T-helper 1 cell (primary cell): ENCODE results near the gene TWIST1.

ENCODE experiments used
- DNase-seq, 5 donors: peaks; one replicate each; pipeline ENCODE4 v3.0.0-alpha.2; 2012 to 2020

The TWIST1 gene

DNA sequence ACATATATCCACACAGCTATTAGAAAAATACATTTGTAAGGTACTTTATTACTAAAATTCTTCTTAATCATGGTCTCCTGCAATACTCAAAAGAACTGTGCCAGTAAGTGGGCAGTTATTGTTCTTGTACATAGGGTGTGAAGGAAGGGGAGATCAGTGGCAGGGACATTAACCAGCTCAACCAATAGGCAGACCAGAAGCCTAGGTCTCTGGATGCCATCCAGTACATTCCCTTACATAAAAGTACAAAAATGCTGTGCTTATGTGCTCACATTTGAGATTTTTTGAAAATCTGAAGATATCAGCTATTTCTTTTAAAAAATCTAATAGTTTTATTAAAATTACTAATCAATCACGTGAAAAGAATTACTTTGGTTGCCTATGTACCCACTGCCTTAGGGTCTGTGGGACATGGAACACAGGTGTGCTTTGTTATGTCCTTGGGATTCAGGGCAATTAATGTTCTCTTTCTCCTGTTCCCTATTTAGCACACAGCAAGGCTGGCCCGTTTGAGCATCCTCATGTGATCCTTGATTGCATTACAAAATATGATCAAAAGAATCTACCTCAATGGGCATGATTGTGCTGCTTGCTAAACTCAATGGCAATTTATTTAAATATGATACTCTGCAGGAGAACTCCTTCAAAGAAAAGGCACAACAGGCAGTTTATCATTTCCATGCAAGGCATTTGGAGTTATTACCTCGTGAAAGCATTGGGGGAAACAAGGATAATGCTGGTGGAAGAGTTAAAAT, 22.7 kb downstream of the TWIST1 start:
- DNase-seq: no peak

- DNase-seq: no peak
These were observed 23.3 kb downstream of the TWIST1 start for GRCh38 chr7:19094138-19094537.

DNA sequence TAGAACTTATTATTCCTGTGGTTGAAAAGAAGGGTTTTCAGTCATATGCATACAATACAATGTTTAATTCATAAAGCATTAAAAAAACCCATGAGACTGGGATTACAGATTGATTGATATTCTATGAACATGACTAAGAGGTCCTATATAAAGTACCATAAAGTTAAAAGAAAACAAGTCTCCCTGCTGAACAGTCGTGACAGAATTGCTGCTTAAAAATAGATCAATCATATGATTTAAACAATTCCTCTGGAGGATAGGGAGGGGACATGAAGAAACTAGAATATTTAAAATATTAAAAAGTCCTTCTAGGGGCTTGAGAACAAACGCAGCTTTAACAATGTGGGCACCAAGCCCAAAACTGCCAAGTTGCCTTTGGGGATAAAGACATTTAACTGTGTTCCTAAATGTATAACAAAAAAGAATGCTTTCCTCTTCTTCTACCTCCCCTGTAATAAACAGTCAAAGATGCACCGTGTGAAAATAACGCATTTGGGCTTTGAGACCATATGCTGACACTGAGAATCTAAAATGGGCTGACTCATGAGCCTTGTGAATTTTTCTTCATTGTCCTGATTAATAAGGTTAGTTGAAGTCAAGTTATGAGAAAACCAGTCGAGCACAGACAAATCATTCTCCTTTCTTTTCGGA, 25.8 kb downstream of the TWIST1 start:
- no peak for DNase-seq

- no peak for DNase-seq
These were observed 26.9 kb downstream of the TWIST1 start for GRCh38 chr7:19090526-19090925.

- DNase-seq: no peak
These were observed 27.6 kb downstream of the TWIST1 start for GRCh38 chr7:19089797-19090196.

DNA sequence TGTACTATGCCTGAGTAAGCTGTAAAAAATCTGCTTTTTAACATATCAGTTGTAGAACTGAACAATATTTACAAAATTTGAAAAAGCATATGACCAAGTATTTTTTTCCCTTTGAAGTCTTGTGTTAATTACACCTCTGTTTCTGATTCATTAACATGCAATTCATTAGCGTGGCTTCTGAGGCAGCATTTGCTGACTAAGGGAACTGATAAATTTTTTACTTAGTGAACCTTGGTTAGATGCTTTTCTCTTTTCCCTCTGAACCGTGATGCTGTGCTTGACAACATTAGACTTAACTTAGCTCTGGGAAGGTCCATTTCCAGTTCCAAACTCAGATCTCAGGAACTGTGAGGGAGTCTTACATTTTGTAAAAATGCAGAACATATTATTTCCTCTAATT, 28.1 kb downstream of the TWIST1 start:
- no peak for DNase-seq

GRCh38 chr7:19080093-19080492, 37.3 kb downstream of the TWIST1 start:
- no peak for DNase-seq

- DNase-seq: no peak
These were observed 38.4 kb downstream of the TWIST1 start for GRCh38 chr7:19079066-19079465.

DNA sequence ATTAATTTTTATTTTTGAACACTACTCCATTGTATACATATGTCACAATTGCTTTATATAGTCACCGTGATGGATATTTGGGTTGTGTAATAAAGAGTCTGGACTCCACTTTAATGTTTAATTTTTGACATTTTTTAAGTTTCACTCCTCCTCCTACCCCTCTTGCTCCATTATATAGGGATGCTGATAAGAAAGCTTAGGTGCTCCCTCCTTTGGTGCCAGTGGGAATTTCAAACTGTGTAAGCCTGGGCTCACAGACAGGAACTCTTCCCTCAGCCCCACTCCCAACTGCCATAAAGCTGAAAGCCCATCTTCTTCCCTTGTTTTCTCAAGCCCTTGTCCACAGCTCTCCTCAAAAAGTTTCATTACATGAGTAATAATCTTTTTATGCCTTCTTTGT, 47.6 kb downstream of the TWIST1 start:
- no peak for DNase-seq

DNA sequence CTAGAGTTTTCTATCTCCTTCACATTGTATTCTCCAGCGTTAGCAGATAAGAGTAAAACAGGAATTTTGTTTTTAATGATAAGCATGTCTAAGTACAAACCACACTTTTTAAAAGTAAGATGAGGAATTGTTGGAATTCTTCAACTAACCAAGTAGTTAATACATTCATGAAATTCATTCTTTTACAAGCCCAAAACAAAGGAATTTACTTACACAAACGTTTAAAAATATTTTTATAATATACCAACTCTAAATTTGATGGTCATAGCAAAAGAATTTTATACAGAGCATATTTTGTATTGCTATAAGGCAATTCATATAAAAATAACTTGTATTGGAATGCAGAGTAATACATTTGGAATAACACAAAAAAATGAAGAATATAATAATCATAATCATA, 51.3 kb downstream of the TWIST1 start:
- DNase-seq: no peak
